ENCODE measurements around the gene IFITM1.

- TF ChIP-seq, protein P1, sequence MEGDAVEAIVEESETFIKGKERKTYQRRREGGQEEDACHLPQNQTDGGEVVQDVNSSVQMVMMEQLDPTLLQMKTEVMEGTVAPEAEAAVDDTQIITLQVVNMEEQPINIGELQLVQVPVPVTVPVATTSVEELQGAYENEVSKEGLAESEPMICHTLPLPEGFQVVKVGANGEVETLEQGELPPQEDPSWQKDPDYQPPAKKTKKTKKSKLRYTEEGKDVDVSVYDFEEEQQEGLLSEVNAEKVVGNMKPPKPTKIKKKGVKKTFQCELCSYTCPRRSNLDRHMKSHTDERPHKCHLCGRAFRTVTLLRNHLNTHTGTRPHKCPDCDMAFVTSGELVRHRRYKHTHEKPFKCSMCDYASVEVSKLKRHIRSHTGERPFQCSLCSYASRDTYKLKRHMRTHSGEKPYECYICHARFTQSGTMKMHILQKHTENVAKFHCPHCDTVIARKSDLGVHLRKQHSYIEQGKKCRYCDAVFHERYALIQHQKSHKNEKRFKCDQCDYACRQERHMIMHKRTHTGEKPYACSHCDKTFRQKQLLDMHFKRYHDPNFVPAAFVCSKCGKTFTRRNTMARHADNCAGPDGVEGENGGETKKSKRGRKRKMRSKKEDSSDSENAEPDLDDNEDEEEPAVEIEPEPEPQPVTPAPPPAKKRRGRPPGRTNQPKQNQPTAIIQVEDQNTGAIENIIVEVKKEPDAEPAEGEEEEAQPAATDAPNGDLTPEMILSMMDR (IDR thresholded peaks at IDR 0.05; ENCODE audit: insufficient read depth, low read depth, low read length) = no peak
- TF ChIP-seq EZH2 (IDR thresholded peaks at IDR 0.05; ENCODE audit: insufficient read depth, low read length) = no peak
Observed at GRCh38 chr11:267491-267994, 46.3 kb upstream of the IFITM1 start.
